HG03521 (cell line): ENCODE data around the gene DHDH.
"Not testable (repeated sequence)": the region's sequence is repeated elsewhere in the genome, so short reads cannot be mapped to it uniquely, and the experiment has no call there.

ENCODE experiments used
- ATAC-seq: cut with Tn5 transposase; IDR thresholded peaks from one replicate; pipeline ENCODE4 v1.9.1; 2021; ENCODE audit warnings: mild to moderate bottlenecking, moderate library complexity; ENCODE audit not compliant: unreplicated experiment

DHDH gene

DNA sequence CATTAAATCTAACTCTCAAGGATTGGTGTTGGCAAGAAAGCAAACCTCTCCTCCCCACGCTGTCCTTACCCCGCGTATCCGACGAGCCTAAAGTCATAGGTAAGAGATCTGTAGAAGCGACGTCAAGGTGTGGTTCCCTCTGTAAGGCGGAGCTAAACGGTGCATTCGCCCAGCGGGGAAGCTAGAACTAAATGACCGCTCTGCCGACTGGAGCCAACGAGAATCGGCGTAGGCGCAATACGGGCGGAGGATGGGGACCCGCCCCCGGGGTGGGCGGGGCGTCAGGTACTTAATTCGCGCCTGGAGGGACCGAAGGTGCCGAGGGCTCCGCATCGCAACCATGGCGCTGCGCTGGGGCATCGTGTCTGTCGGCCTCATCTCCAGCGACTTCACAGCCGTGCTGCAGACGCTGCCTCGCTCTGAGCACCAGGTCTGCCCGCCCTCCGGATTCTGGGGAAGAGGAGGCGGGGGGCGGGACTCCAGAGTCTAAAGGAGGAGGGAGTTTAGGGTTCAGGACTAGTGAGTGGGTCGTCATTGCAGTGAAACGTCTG, at the start of gene DHDH:
Gene DHDH (plus strand): TSS at position 318 of the 551 bp plus-strand sequence. CDS start 23 bp downstream, at position 341.
- ATAC-seq: no peak

DNA sequence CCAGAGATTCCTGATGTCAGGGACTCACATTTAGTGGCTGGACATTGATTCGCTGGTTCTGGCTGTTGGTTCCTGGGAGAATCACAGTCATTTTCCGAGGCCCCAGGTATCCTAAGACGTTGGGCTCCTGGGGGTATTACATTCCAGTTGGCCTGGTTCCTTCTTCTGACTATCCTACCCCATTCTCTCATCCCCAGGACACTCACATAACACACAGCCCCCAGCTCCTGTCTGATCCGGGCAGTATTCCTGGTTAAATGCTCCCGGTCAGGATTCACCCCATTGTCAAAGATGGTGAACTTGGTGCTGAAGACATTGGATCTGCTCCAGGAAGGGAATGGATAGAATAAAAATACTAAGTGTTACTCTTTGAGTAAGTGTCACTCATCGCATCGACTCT, 49.8 kb upstream of the DHDH start:
- no peak for ATAC-seq

DNA sequence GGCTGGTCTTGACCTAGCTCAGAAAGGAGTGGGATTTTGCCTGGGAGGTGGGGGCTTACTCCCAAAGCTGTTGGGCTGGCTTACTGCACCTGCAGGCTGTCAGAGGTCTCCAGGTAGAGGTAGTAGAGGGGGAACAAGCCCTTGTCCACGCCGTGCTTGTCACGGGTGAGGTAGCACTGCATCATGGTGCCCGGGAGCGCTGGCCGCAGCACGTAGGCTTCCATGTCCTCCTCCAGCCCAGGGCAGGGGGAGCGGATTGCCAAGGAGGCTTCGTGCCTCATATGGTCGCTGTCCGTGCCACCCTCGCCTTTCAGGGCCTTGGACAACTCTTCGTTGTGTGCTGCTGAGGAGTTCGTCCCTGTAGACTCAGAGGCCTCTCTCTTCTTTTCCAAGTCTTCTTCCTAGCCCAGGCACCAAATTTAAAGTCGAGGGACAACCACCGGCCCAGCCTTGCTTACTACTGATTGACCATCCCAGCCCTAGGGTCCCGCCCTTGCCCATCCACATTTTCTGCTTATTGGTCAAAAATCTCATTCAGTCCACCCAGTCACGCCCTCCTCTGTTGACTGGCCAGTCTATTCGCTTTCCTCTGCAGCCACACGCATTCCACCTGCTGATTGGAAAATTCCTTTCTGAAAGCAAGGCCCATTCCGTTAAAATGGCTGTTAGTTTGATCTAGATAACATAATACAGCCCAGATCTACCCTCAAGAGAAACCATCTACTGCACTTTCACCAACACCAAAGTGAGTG, 45.5 kb upstream of the DHDH start:
- no peak for ATAC-seq

- ATAC-seq: not testable (repeated sequence)
These were observed 44.0 kb upstream of the DHDH start for GRCh38 chr19:48889496-48889895.

DNA sequence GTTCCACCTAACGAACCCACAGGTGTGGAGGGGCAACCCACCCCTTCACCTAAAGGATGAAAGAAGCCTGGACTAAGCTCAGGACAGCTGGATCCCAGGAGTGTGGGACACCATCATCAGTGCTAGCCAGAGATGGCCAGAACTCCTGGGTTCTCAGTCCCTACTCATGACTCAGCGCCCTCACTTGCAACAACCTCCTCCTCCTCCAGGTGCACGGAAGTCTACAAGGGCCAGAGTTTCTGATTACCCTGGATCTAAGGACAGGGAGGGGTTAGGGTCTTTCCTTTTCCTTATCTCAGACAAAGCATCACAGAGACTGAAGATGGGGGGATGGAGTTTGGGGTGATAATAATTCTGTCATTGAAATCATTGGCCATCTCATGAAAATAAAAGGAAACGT, 42.9 kb upstream of the DHDH start:
- ATAC-seq: no peak

DNA sequence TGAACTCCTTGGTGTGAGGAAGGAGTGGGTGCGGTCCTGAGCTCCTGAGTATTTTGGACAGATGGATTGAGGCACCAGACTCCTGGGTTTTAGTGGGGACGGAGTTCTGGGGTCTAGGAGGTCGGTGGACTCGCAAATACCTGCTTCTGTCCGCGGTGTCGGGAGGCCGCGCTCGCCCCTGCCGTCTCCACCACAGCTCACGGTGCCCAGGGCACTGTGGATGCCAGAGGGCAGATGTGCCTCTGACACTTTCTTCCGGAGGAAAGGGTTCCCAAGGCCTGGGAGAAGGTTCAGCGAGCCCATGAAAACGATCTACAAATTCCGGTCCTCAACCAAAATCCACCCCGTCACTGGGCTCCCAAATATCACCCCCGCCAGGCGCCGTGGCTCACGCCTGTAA, 38.3 kb upstream of the DHDH start:
- no peak for ATAC-seq

DNA sequence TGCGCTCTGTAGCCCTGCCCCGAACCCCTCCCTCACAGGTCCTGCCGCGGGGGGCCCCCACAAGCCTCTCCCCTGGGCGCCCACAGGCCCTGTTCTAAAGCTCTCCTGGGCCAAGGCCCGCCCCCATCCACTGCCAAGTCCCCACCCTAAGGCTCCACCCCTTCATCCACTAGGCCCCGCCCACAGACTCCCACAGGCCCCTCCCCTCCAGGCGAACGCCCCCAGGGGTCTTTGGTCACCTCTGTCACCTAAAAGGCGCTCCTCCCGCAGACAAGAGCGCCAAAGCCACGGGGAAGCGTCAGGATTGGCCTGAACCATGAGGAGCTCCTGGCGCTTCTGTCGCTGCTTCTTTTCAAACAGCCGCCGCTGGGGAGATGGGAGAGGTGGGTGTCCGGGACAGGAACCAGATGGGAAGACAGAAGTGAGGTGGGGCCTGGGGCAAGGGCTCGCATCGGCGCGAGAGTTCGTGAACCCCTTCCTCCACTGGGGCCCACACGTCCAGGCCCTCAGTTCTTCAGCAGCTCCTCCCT, 37.2 kb upstream of the DHDH start:
- ATAC-seq: no peak

DNA sequence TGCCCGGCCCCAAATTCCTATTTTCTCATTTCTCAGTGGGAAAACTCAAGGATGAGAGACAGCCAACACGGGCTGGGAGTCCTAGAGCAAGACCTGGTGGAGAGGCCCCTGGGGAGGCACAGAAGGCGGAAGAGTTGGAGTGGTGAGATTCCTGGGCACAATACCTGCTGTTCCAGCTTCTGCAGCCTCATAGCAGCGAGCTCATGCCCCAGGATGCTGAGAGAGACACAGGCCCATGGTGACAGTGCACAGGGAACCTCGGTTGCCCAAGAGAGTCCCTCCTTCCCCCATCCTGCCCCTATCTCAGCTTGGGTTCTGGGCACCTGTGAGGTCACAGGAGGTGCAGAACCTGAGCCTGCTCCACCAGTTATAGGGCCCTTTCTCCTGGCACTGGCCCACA, 36.3 kb upstream of the DHDH start:
- no peak for ATAC-seq

- ATAC-seq: not testable (repeated sequence)
These were observed 34.1 kb upstream of the DHDH start for GRCh38 chr19:48899386-48899749.

GRCh38 chr19:48899781-48900476, 33.6 kb upstream of the DHDH start, which contains the start of gene NUCB1:
NUCB1 (plus strand) TSS chr19:48900312; CDS start chr19:48900797, 485 bp downstream.
- ATAC-seq: peak; percentile 90

GRCh38 chr19:48900477-48901406, 32.8 kb upstream of the DHDH start:
- no peak for ATAC-seq

DNA sequence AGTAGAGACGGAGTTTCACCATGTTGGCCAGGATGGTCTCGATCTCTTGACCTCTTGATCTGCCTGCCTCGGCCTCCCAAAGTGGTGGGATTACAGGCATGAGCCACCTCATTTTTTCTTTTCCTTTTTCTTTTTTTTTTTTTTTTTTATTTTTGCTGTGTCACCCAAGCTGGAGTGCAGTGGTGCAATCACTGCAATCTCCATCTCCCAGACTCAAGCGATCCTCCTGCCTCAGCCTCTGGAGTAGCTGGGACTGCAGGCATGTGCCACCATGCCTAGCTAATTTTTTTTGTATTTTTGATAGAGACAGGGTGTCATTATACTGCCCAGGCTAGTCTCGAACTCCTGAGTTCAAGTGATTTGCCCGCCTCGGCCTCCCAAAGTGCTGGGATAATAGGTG, 31.2 kb upstream of the DHDH start:
- not testable (repeated sequence) for ATAC-seq

DNA sequence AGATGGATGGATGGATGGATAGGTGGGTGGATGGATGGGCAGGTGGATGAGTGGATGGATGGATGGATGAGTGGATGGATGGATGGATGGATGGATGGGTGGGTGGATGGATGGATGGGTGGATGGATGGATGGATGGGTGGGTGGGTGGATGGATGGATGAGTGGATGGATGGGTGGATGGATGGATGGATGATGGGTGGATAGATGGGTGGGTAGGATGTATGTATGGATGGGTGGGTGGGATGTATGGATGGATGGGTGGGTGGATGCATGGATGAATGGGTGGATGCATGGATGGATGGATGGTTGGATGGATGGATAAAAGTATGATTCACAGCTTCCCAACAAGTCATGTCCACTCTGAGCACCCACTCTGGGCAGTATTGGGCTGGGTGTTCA, 29.7 kb upstream of the DHDH start:
- ATAC-seq: not testable (repeated sequence)

DNA sequence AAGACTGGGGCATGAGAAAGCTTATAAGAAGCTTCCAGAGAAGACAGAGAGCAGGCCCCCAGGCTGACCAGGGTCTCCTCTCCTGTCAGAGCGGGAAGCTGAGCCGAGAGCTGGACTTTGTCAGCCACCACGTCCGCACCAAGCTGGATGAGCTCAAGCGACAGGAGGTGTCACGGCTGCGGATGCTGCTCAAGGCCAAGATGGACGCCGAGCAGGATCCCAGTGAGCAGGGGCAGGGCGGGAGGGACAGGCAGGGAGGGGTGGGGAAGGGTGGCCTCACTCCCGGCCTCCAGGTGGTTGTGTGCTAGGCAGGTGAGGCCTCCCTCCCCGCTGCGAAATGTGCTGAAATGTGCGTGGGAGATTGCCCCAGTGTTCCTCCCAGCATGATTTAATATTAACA, 27.8 kb upstream of the DHDH start:
- no peak for ATAC-seq

DNA sequence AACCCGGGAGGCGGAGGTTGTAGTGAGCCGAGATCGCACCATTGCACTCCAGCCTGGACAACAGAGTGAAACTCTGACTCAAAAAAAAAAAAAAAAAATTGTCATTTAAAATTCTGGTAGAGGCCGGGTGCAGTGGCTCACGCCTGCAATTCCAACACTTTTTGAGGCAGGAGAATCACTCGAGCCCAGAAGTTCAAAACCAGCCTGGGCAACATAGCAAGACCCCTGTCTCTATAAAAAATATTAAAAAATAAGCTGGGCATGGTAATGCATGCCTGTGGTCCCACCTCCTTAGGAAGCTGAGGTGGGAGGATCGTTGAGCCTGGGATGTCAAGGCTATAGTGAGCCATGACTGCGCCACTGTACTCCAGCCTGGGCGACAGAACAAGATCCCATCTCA, 27.2 kb upstream of the DHDH start:
- ATAC-seq: no peak

DNA sequence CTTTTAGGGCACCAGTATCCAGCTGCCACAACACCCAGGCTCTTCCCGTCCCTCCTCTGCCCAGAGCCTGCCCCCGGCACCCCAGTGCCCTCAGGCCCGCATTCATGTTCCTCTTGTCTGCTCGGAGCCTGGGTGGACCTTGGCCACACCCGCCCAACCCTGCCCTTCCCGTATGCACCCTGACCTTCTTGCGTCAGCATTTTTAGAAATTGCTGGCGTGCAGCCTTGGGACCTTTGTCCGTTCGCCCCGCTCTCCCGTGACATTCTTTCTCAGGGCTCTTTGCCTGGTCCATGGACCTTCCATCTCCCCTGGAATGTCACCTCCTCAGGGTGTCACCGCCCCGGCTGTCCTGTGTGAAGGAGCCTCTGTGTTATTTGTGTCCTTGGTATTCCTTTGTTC, 25.8 kb upstream of the DHDH start:
- no peak for ATAC-seq

GRCh38 chr19:48909424-48910077, 23.9 kb upstream of the DHDH start:
- ATAC-seq: not testable (repeated sequence)

DNA sequence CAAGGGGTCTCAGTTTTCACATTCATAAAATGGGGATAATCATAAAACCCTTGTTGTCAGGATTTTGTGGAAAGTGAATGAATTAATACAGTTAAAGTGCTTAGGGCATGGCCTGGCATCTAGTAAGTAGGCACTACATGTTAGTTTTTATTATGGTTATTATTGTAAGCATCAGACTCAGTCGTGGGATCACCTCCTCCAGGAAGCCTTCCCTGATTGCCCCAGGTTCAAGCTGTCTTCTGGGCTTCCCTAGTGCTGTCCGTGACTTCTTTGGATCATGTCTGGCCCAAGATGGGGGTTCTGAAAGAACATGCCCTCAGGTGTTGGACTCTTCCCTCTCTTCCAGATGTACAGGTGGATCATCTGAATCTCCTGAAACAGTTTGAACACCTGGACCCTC, 22.7 kb upstream of the DHDH start:
- ATAC-seq: no peak

DNA sequence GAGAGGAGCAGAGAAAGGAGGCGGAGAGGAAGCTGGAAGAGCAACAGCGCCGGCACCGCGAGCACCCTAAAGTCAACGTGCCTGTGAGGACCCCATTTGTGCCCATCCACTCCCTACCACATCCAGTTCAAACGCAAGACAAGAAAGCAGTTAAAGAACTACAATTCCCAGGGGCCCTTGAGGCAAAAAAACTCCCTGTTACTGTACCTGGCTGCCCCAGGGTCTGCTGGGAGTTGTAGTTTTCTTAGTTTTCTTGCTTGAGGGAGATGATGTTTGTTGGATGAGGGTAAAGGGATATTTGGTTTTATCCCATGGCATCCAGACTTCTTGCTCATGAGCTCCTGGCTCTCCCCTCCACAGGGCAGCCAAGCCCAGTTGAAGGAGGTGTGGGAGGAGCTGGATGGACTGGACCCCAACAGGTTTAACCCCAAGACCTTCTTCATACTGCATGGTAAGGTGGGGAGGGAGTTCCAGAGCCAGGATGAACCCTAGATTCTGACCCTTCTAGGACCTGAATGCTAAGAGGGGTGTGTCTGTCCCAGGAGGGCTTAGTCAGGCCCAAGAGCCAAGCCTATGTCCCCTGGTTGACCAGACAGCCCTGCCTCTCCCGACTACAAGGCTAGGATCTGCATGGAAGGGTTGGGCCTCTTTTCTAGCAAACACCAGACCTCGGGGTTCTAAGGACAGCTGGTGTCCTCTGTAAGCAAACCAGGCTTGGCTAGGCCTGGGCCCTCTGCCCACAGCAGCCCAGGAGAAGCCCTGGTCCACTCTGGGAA, 20.2 kb upstream of the DHDH start:
- ATAC-seq: no peak

DNA sequence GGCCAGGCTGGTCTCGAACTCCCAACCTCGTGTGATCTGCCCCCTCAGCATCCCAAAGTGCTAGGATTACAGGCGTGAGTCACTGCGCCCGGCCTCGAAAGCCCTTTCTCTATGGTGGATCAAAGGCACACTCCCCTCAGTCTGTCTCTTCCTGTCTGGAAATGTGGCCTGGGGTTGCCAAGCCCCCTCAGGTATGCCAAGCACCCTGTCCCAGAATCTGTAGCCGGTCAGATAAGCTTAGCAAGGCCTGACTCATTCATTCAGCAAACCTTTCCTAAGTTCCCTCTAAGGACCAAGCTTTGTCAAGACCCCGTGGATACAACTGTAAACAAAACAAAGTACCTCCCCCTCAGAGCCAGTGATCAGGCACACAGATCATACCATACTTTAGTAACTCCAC, 19.3 kb upstream of the DHDH start:
- no peak for ATAC-seq
